NK-92 (cell line): ENCODE results near the gene THG1L.

ENCODE experiments used
- DNase-seq: peaks from one replicate; lab custom pipeline; 2025; ENCODE audit not compliant: unreplicated experiment; lab: John Stamatoyannopoulos, UW

The THG1L gene

GRCh38 chr5:157750320-157750719 is 19.1 kb downstream of the THG1L start:
- no peak for DNase-seq

GRCh38 chr5:157756122-157756521 is 24.9 kb downstream of the THG1L start:
- no peak for DNase-seq

- no peak for DNase-seq
Measured at GRCh38 chr5:157758706-157759105, 27.5 kb downstream of the THG1L start.

DNA sequence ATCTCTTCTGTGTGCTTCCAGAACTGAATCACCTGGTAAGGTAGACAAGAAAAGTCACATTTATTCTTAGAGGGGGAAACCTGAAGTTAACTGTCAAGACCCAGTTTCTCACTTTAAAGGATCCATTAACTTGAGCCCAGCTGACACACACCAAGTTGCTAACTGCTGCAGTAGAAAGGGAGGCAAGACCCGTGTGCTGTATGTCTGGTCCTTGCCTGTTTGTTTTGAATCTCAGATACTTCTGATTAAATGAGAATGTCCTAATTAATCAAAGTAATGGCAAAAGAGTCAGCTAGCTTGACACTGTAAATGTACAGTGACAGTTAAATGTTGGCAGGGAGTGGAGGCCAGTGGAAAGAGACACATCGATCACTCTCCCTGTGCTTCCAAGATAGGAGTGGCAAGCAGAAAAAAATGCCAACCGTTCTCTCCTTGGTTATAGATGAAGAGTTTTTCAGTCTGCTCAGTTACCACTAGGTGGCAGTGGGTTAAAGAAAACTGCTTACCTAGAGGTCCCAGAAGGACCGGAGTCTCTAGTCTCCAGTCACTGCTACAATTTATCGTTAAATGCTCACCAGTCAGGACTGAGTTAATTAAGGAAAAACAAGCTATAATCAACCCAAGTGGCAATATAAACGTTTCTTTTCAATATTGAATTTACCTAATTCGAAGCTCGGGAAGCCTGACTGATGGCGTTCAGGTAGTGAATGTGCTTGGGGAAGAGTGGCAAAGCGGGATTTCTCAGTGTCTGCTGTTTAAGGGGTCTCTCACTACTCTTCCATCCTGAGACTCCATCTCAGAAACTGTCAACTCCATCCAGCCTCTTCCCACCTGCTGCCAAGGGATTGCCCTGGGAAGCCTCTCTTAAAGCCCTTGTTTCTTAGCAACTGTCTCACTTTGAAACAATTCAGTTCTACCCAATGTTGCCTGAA is 30.7 kb downstream of the THG1L start:
- no peak for DNase-seq

GRCh38 chr5:157764531-157764930 is 33.3 kb downstream of the THG1L start:
- no peak for DNase-seq

DNA sequence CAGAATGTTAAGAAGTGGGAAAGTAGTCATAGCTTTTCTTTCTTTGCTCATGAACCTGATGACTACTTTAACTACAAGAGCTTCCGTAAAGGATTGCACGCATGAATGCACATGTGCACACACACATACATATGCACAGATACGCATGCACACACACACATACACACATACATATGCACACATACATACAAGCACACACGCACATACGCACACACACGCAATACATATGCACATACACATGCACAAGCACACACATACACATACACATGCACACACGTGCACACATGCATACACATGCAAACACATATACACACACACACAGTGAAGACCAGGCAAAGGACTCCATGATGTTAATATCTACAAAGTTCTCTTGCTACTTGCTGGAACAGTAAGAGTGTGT is 35.2 kb downstream of the THG1L start:
- no peak for DNase-seq

GRCh38 chr5:157766902-157767301 is 35.7 kb downstream of the THG1L start:
- DNase-seq = no peak

DNA sequence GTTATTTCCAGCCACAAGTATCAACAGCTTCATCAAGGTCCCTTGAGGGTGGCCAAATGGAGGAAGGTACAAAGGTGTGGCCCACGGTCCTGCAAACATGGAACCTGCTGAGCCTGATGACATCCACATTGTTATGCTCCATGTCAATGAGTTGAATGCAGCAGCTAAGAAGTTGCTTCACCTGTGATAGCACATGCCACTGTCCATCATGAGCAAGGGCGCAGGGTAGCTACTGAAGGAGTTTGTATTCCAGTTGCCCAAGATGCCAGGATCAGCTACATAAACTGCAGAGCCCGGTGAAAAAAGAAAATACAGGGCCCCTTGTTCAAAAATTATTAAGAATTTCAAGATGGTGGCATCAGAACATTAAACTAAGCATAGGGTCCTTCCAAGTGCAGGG is 36.5 kb downstream of the THG1L start:
- DNase-seq = no peak

DNA sequence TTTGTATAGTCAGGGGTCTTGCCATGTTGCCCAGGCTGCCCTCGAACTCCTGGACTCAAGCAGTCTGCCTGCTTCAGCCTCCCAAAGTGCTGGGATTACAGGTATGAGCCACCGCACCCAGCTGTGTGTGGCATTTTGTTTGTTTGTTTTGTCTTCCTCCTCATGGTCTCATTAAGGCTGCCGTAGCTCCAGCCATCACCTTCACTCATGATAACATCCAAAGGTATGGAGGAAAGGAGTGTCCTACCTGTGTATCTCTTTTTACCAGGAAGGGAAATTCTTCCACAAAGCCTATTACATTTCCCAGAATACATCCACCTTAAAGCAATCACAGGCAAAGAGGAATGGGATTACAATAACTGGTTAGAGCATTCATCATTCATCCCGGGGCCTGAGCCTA is 39.4 kb downstream of the THG1L start:
- no peak for DNase-seq

DNA sequence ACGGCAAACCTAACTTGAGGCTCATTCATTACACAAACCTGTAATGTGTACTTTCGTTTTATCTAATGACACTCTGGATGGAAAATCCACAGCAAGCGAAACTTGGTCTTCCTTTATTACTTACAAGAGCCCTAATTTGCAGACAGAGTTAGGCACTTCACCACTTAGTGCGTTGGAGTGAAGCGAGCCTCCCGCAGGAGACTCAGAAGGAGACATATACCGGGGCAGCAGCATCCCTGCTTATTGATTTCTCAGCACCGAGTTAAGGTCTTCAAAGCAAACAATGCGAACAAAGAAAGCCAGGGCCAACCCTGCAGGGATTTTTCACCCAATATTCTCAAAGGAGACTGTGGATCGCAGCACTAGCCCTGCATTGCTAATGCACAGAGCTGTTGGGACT is 40.9 kb downstream of the THG1L start:
- no peak for DNase-seq

- DNase-seq = no peak
Measured at GRCh38 chr5:157778121-157778805, 47.0 kb downstream of the THG1L start.

- no peak for DNase-seq
Measured at GRCh38 chr5:157779221-157779620, 48.0 kb downstream of the THG1L start.

- no peak for DNase-seq
Measured at GRCh38 chr5:157785801-157786200, 54.6 kb downstream of the THG1L start.
